B cell (primary cell): ENCODE measurements around the gene PAX4.

ENCODE experiments used
- CTCF ChIP-seq: fragments of 200-600 bp; IDR thresholded peaks from one replicate; pipeline ENCODE4 v1.8.0; 2022; ENCODE audit warnings: antibody characterized with exemption, mild to moderate bottlenecking
- EZH2 ChIP-seq: IDR thresholded peaks from 2 replicates; pipeline ENCODE4 v1.6.1; 2012; ENCODE audit warnings: borderline replicate concordance, low read depth, mild to moderate bottlenecking, moderate library complexity, low read length; ENCODE audit not compliant: insufficient read depth, poor library complexity, severe bottlenecking

- TF ChIP-seq CTCF: no peak
- TF ChIP-seq EZH2: no peak
These were observed 31.0 kb upstream of the PAX4 start for GRCh38 chr7:127648986-127649385.
